Right renal cortex interstitium (tissue), 3 donors: ENCODE data around the gene EPYC. TPM values are rescaled to one million over a fixed set of nuclear protein-coding genes. Genes with fewer than 3 reads are reported as not detected.
"Not testable (repeated sequence)": the region's sequence is repeated elsewhere in the genome, so short reads cannot be mapped to it uniquely, and the experiment has no call there.

Experiments used
- DNase-seq, 3 donors: peaks; one replicate each; pipeline ENCODE4 v3.0.0-alpha.2; 2013; ENCODE audit warnings: low read depth in 3 of 3, low spot score in 2 of 3
- polyA plus RNA-seq, 3 donors: library from polyadenylated mRNA; unstranded; fragments of 120-200 nt; gene quantifications; one replicate each; pipeline ENCODE4 v1.2.1, GENCODE V29; 2013; ENCODE audit not compliant: insufficient read length in 3 of 3

Gene EPYC
- polyA plus RNA-seq, 3 donors, result not detected

DNA sequence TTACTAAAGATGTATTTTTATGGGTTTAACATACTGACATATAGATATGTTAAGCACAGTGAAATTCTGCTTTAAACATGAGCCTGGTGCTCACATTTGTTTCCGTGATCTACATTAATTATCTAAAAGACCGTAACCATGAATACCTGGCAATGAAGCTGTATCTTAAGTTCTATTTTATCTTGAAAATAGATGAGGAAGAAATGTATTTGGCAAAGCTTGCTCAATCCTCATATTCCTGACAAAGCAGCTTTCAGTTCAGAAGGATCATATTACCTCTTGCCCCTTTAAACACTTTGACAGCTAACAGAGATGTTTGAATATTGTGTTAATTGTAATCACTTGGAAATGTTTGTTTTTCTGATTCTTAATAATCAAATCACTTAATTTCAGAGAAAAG lies 9.8 kb downstream of the EPYC start:
- no peak for DNase-seq

DNA sequence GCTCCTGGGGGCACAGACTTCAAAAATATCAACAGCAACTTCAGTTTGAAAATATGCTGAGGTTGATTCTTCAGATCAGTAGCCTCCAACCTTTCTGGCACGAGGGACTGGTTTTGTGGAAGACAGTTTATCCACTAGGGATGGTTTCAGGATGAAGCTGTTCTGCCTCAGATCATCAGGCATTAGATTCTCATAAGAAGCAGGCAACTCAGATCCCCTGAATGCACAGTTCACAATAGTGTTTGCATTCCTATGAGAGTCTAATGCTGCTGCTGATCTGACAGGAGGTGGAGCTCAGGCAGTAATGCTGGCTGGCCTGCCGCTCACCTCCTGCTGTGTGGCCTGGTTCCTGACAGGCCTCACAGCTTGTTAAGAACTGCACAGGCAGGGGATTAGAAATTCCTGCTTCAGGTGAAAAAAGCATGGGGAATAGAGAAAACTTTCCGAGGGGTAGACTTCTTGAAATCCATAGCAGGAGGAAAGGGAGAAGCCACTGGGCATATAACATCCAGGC lies 12.8 kb downstream of the EPYC start:
- no peak for DNase-seq

DNA sequence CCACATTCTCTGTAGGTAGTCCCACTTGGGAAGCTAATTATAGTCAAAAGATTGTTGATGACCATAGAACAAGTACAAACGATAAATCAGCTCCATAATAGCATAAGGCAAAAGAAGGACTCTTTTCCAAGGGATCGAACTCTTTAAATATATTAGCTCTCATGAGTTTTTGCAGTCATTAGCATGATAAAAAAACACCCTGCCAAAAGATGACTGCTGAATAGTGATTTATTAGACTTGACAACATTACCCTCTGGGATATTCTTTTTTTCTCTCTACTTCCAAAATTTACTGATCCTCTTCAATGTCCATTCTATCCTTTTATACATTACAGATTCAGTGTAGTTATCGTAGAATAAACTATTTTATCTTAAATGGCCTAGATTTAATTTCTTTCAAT lies 14.2 kb downstream of the EPYC start:
- no peak for DNase-seq

DNA sequence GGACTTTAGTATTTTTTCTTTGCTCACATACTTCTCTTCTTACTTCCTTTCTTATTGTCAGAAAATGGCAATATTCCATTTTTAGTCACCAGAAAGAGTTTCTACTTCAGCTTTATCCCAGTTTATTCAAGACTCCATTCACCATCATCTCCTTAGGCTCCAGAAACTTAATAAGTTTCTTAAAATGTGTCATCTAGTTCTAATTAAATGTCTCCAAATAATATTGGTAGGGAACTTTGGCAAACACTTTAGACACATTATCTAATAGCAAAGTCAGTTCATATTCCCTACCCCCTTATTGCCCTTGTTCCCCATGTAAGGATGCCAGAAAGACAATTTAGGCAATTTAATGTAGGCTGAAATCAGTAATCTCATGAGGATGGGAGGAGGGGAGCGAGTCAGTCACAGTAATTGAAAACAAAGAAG lies 15.1 kb downstream of the EPYC start:
- DNase-seq, result no peak

DNA sequence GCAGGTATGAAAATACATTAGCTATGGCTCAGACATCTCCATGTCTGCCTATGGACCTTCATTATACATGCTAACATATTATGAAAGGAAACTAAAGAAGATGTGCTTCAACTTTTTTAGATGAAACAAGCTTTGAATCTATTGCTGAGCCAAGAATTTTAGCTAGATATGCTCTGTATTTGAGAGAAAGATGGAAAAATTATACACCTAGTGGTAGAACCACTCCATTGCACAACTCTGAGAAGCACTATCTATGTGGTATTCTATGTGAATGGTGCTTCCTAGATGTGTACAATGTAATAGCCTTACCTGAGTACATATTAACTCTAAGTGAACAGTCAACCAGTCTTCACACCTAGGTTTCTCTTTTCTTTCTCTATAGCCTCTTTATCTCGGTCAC lies 17.3 kb downstream of the EPYC start:
- DNase-seq, result no peak

DNA sequence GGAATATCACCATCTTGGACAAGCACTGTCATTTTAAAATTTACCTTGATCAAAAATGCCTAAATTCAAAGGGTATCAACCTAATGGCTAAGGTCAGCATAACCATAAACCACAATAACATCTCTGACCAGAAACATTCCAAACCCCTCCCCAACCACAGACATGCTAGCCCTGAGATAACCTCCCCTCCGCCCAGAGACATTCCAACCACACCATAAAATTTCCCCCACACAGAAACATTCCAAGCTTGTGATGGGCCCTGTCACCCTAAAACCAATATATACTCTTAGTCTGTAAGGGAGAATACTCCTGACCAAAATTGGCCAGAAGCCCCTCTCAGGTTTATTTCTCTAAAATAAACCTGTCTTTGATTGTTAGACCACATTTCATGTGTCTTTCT lies 17.7 kb downstream of the EPYC start:
- DNase-seq, result no peak

DNA sequence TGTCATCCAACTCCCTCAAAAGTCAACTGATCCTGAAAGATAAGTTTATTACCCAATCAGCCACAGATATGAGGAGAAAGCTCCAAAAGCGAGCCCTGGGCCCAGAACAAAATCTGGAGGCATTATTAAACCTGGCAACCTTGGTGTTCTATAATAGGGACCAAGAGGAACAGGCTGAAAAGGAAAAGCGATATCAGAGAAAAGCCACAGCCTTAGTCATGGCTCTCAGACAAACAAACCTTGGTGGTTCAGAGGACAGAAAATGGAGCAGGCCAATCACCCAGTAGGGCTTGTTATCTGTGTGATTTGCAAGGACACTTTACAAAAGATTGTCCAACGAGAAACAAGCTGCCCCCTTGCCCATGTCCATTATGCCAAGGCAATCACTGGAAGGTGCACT lies 19.4 kb downstream of the EPYC start:
- not testable (repeated sequence) for DNase-seq

DNA sequence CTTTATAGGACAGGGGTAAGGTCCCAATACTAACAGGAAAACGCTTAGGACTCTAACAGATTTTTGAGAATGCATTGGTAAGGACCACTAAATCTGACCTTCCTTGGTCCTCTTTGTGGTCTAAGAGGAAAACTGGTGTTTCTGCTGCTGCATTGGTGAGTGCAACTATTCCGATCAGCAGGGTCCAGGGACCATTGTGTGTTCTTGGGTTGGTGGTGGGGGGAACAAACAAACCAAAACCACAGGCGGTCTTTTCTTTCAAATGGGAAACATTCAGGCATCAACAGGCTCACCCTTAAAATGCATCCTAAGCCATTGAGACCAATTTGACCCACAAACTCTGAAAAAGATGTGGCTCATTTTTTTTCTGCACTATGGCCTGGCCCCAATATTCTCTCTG lies 20.7 kb downstream of the EPYC start:
- no peak for DNase-seq

DNA sequence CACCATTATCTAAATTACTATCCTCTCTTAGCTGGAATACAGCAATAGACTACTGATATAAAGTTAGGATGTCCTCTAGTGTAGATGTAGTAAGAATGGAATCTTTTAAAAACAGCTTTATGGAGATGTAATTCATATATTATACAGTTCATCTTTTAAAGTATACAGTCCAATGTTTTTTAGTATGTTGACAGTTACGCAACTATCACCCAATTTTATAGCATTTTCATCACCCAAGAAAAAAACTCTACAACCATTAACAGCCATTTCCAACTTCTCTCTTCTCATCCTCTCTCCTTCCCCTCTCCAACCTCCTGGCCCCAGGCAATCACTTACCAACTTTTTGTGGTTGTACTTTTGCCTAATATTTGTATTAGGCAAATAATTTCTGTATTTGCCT lies 22.6 kb downstream of the EPYC start:
- no peak for DNase-seq

DNA sequence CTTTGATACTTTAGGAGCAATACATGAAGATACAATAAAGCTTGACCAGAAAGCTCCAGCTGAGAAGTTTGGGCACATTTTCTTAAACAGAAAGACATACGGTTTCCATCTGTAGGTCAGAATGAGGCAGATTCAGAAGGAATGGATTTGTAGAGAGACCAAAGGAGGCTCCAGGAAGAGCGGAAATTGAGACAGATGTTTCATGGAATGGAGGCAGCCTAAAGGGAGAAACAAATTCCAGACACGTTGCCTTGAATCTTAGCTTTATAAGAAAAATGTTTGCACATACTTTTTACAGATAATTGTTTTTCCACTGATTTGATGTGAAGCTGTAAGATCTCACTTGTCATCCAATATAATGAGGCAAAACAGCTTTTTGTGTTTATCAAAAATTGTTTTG lies 24.8 kb downstream of the EPYC start:
- DNase-seq, result peak in 2 of 3 donors; percentile 41

DNA sequence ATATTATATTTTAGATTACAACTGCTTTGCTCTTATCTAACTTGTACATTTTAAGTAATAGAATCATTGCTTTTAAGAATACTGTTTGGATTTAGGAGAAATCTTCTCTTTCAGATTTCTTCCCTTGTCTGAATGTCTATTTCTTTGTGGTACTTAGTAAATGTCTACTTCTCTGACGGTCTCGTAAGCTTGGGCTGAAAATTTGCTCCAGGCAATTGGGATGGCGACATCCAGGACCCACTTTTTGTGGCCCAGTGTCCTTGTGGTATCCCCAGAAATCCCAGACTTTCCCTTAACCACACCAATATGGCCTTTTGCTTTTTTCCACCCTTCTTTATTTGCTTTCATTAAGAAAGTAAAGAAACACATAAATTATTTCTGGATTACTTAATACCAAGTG lies 25.8 kb downstream of the EPYC start:
- no peak for DNase-seq

DNA sequence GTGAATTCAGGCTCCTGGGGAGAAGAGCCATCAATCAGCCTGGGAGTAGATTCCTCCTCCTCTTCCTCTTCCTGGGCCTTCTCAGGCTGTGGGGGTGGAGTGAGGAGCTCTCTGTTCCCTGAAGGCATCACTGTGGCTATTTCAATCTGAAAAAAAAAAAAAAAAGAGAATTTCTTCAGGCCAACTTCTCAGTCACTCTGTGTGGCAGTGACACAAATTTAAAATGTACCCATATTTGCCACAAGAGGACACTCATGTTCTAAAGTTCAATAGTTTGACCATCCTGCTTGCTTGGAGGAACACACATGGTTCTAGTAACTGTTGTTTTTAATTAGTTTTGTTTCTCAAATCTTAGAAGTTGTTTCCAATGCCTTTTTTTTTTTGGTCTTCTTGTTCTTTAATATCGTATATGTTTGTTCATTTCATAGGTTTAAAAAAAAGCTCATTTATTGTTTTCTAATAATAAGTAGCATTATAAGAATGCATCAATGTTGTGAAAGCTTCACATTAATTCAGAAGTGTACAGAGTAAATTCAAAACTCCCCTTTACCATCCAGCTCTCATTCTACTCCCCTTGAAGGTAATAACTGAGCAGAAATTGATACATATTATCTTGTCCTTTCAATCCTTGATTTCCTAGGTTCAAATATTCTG lies 26.5 kb downstream of the EPYC start:
- DNase-seq, result peak in 2 of 3 donors; percentile 25 to 38

DNA sequence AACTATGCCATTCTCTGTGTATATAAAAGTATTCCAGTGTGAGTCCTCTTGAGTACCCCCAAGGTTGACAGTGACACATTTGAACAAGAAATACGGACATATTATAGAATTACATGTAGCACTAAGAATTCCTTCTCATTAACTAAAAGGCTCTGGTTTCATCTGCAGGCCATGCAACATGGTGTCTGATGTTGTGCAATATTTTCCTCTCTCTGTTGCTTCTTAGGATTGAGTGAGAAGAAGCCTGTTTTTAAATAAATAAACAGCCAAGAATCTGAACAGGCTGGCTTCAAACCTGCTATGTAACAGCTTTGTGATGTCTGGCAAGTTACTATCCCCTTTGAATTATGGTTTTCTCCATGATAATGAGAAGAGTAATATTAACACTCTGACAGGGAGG lies 27.5 kb downstream of the EPYC start:
- DNase-seq, result no peak

DNA sequence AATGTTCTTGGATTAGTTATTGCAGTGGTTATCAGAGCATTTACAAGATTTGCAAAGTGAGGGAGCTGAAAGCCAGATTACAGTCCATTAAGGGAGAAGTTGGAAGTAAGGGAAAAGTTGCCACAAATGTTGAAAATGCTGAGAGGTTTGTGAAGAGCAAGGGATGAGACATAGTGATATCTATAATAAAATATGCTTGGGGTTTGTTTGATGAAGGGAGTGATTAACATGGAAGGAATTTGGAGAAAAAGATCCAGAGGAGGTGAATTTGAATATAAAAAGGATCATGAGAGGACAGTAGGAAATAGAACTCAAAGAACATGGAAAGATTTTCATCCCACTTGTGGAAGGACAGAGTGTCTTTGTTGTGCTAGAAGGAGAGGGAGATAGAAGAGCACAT lies 30.5 kb downstream of the EPYC start:
- no peak for DNase-seq

DNA sequence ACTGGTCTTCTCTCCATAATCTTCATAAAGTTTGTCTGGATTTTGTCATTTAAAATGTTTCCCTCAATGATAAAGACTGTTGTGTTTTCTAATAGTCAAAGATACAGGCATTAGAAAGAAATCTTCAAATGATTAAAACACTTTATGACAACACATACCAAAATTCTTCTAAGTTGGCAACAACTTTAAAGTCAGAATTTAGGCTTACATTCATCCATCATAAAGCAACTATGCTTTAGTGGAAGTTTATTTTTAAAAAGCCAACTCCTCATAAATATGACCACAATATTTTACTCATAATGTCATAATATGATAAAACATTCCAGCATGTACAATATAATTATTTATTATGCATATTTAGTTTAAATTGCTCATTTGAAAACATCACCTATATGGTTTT lies 32.5 kb downstream of the EPYC start:
- no peak for DNase-seq

DNA sequence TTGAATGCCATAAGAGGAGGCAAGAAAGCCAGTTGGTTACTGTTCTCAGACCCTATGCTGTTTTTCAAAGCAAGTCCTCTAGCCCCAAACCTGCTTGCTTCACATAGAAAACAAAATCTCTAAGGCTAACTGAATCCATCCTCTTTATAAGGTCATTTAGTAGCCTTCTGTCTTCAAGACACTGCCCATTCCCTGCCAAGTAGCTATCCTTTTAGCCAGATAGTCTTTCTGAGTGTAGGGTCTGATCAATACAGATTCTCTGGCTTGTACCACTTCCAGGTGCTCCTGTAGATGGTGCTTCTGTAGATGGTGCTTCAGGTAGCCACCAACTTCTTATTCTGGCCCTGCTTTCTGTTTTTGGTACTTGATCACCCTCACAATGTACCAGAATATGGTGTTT lies 33.9 kb downstream of the EPYC start:
- no peak for DNase-seq

DNA sequence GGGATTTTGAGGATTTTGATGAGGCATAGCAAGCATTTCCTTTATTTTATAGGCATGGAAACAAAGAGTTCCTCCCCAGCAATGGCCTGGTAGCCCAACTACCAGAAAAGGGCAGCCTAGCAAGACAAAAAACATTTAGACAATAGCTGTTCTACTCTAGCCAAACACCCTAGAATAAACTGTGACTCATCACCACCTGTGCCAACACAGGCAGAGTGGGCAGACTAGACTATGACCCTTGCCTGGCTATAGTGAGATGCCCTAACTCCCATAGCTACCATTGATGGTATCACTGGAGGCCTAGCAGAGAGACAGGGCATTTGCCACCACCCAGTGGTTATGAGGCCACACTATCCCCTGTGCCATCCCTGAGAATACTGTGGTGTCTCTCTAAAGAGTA lies 34.3 kb downstream of the EPYC start:
- DNase-seq, result no peak

DNA sequence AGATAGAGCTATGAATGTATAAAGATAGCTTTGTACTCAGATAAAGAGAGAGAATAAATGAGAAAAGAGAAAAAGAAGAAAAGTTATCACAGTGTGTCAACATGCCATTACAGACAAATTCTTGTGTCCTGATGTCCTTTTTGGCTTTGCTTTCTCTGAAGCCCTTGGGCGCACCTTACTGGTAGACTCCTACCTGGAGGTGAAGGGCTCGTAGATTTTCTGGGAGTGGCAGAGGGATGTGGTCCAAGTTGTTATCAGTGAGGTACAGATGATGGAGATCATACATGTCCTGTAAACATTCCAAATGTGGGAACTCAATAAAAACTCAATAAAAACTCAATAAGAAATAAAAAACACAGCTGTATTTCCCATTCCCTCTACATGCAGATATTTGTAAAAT lies 34.9 kb downstream of the EPYC start:
- DNase-seq, result no peak

DNA sequence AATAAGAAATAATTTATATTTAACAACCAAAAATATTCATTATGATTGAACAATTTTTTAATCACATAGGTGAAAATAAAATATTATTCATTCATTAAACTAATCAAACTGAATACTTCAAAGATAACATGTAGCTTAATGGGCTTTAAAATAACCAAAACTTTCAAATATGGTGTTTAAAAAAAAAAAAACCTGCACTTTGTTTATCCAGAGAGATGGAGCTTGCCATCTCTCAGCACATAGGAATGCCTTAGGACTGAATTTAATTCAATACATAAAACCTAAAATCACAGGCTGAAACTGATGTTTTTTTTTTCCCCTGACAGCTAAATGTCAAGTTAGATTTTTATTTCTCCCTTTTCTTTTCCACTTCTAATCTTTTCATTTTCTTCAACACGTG lies 35.4 kb downstream of the EPYC start:
- no peak for DNase-seq

DNA sequence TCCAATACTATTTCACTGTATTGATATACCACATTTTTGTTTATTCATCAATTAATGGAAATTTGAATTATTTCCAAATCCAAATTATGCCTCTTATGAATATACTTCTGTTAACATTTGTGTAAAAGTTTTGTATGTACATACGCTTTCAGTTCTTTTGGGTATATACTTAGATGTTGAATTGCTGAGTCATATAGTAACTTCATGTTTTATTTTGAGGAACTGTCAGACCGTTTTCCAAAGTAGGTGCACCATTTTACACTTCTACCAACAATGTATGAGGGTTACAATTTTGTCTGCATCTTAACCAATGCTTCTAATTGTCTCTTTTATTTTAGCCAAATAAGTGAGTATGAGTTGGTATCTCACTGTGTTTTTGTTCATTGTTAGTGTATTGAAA lies 39.6 kb downstream of the EPYC start:
- no peak for DNase-seq

DNA sequence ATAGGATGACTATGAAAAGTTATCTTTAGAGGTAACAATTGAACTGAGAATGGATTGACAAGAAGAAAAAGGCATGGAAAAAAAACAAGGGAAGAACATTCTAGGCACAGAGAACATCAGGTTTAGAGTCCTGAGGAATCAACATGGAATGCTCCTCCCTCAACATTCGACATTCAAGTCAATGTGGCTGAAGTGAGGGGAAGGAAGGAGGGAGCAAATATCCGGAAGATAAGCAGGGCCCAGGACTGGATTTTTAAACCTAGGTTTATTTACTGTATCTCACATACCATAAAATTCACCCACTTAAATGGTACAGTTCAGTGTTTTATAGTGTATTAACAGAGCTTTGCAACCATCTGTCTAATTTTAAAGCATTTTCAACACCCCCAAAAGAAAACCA lies 40.2 kb downstream of the EPYC start:
- no peak for DNase-seq

DNA sequence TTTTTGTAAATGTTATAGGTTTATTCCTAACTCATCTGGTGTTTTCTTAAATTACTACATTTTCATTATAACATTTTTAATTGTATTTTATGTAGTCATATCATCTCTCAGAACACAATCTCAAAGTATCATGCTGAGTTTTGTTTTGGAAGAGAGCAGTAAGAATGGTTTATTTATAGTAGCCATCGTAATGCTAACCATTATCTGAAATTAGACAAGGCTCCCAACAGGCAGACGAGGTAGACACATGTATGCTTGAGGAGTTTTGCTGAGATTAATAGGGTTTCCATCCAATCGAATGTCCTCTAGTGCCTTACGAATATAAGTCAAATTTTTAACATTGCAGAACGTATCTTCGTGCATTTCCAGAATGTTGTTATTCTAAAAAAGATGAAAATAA lies 40.8 kb downstream of the EPYC start:
- no peak for DNase-seq

DNA sequence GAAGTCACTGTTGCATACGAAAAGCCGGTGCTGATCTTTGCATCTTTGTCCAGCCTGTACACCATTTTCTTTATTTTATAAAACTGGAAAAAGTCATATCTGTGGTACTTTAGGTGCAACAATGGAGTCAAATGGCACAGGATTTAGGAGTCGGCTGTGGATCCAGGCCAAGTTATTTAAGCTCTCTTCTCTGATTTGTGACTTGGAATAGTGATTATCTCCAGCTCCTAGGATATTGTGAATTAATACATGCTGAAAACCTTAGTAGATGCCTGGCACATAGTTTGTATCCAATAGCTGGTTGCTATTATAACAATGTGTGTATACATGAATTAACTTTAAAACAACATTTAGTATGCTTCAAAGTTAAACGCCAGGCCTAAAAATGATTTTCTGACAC lies 43.6 kb downstream of the EPYC start:
- DNase-seq, result no peak
